Neural cell (in vitro differentiated cells): Measurements from ENCODE around the gene PTPRG.

Experiments
- EP300 ChIP-seq: fragments of 450-650 bp; conservative IDR thresholded peaks from 2 replicates; pipeline ENCODE4 v1.6.1; 2014; ENCODE audit warnings: antibody characterized with exemption, mild to moderate bottlenecking, moderate library complexity; ENCODE audit not compliant: poor library complexity, severe bottlenecking
- EZH2 ChIP-seq: fragments of 200-600, 300-800 bp; shearing (Covaris generic), sonication (generic); IDR thresholded peaks from 2 replicates; pipeline ENCODE4 v1.6.1; 2014; ENCODE audit warnings: antibody characterized with exemption, low read length, borderline replicate concordance, mild to moderate bottlenecking; ENCODE audit not compliant: insufficient read depth, poor library complexity, severe bottlenecking
- POLR2AphosphoS5 ChIP-seq: IDR thresholded peaks from 2 replicates; pipeline ENCODE4 v1.6.1; 2012
- RAD21 ChIP-seq: fragments of 450-650 bp; conservative IDR thresholded peaks from 2 replicates; pipeline ENCODE4 v1.6.1; 2014; ENCODE audit warnings: antibody characterized with exemption, mild to moderate bottlenecking, moderate library complexity
- TAF1 ChIP-seq: IDR thresholded peaks from 2 replicates; pipeline ENCODE4 v1.6.1; 2012; ENCODE audit warnings: low read depth
- TF ChIP-seq, protein P1 (sequence below): fragments of 450-650 bp; IDR thresholded peaks from 2 replicates; pipeline ENCODE4 v1.5.1; 2014; ENCODE audit warnings: antibody characterized with exemption, mild to moderate bottlenecking, moderate library complexity; ENCODE audit not compliant: poor library complexity, severe bottlenecking
- TF ChIP-seq, protein P2 (sequence below): IDR thresholded peaks from 2 replicates; pipeline ENCODE4 v1.6.1; 2012; ENCODE audit warnings: borderline replicate concordance

DNA sequence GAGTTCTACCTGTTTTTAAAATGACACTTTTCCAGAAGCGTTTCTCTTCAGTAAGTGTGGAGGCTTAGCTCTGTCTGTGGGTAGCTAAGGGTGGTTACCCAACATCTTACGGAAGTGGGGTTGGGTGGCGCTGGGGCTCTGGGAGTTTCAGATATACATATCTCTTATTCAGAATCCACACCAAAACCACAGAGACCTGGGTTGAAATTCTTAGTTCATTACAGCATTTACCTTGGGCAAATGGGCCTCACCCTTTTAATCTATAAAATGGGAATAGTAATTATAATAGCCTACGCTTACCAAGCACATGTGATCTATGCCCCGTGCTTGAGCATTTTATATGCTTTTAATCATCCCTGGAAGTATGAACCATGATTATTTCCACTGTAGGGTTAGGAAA, 9.4 kb downstream of the PTPRG start:
- TF ChIP-seq, protein P1, sequence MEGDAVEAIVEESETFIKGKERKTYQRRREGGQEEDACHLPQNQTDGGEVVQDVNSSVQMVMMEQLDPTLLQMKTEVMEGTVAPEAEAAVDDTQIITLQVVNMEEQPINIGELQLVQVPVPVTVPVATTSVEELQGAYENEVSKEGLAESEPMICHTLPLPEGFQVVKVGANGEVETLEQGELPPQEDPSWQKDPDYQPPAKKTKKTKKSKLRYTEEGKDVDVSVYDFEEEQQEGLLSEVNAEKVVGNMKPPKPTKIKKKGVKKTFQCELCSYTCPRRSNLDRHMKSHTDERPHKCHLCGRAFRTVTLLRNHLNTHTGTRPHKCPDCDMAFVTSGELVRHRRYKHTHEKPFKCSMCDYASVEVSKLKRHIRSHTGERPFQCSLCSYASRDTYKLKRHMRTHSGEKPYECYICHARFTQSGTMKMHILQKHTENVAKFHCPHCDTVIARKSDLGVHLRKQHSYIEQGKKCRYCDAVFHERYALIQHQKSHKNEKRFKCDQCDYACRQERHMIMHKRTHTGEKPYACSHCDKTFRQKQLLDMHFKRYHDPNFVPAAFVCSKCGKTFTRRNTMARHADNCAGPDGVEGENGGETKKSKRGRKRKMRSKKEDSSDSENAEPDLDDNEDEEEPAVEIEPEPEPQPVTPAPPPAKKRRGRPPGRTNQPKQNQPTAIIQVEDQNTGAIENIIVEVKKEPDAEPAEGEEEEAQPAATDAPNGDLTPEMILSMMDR = no peak
- TF ChIP-seq, protein P2, sequence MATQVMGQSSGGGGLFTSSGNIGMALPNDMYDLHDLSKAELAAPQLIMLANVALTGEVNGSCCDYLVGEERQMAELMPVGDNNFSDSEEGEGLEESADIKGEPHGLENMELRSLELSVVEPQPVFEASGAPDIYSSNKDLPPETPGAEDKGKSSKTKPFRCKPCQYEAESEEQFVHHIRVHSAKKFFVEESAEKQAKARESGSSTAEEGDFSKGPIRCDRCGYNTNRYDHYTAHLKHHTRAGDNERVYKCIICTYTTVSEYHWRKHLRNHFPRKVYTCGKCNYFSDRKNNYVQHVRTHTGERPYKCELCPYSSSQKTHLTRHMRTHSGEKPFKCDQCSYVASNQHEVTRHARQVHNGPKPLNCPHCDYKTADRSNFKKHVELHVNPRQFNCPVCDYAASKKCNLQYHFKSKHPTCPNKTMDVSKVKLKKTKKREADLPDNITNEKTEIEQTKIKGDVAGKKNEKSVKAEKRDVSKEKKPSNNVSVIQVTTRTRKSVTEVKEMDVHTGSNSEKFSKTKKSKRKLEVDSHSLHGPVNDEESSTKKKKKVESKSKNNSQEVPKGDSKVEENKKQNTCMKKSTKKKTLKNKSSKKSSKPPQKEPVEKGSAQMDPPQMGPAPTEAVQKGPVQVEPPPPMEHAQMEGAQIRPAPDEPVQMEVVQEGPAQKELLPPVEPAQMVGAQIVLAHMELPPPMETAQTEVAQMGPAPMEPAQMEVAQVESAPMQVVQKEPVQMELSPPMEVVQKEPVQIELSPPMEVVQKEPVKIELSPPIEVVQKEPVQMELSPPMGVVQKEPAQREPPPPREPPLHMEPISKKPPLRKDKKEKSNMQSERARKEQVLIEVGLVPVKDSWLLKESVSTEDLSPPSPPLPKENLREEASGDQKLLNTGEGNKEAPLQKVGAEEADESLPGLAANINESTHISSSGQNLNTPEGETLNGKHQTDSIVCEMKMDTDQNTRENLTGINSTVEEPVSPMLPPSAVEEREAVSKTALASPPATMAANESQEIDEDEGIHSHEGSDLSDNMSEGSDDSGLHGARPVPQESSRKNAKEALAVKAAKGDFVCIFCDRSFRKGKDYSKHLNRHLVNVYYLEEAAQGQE = no peak
- TF ChIP-seq EP300 (no peak), TAF1 (no peak), RAD21 (no peak), EZH2 (no peak), POLR2AphosphoS5 (no peak)
